Right lobe of liver (tissue), 6 donors: Measurements from ENCODE around the gene AHCYL2. TPM values are rescaled to one million over a fixed set of nuclear protein-coding genes. Genes with fewer than 3 reads are reported as not detected.

Source experiments
- ATAC-seq, 4 donors: fragments of 200-7000 bp; cut with Tn5 transposase; one replicate each; pipeline ENCODE4 v1.9.1; 2020; ENCODE audit warnings: mild to moderate bottlenecking in 4 of 4, moderate library complexity in 4 of 4
- DNase-seq, 3 donors: peaks; one replicate each; pipeline ENCODE4 v3.0.0-alpha.2; 2020
- H3K27ac ChIP-seq, 3 donors: fragments of 200-600 bp; one replicate each; pipeline ENCODE4 v1.8.0; 2022
- H3K27me3 ChIP-seq, 2 donors: fragments of 200-600 bp; one replicate each; pipeline ENCODE4 v1.8.0; 2022
- H3K36me3 ChIP-seq, 4 donors: fragments of 200-600 bp; sonication (generic) in 1 of 4; one replicate each; pipeline versions ENCODE4 v1.5.1 to v1.8.0; 2017 to 2022; ENCODE audit warnings: control low read depth in 1 of 4
- H3K4me1 ChIP-seq, 4 donors: fragments of 200-600 bp; sonication (generic) in 1 of 4; one replicate each; pipeline versions ENCODE4 v1.5.1 to v1.8.0; 2017 to 2022; ENCODE audit warnings: control low read depth in 1 of 4
- H3K4me3 ChIP-seq, 3 donors: fragments of 200-600 bp; one replicate each; pipeline ENCODE4 v1.8.0; 2022
- H3K9me3 ChIP-seq, 4 donors: fragments of 200-600 bp; sonication (generic) in 1 of 4; one replicate each; pipeline versions ENCODE4 v1.5.1 to v1.8.0; 2017 to 2022; ENCODE audit warnings: control low read depth in 1 of 4
- CTCF ChIP-seq, 4 donors: fragments of 200-600 bp in 3 of 4; fragments of 450-650 bp in 1 of 4; IDR thresholded peaks; one replicate each; pipeline versions ENCODE4 v1.5.1 to v1.8.0; 2016 to 2022; ENCODE audit warnings: antibody characterized with exemption in 4 of 4, mild to moderate bottlenecking in 2 of 4
- POLR2A ChIP-seq: fragments of 450-650 bp; IDR thresholded peaks from one replicate; pipeline ENCODE4 v1.6.1; 2017; ENCODE audit warnings: antibody characterized with exemption, mild to moderate bottlenecking
- WGBS: methylation state at CpG from one replicate; pipeline ENCODE4 v1.1.6; 2018; ENCODE audit warnings: low coverage, low lambda C conversion rate; ENCODE audit not compliant: insufficient coverage; ENCODE audit errors: missing lambda C conversion rate; 5-methylcytosine and 5-hydroxymethylcytosine counted together
- intact Hi-C, 2 donors: fragments of 100-400 bp; cut with DNase I; formaldehyde crosslinking; loops; one replicate each; pipeline versions ENCODE4 v1.11.2 to v1.14.1; 2022
- total RNA-seq, 6 experiments: library from RNA; depleted of rRNA in 2 of 6; stranded (reverse); fragments of >200 nt in 2 of 6; fragmentation: NEBNext Ultra II Directional in 3 of 6; extraction: Animal tissue kit (Norgen Biotek cat#: 25700) in 3 of 6; gene quantifications; one replicate each; pipeline versions ENCODE4 v1.1.0 to v1.2.4, GENCODE V29; 2016 to 2023
- donor health status: DM: no; HTN: yes; CAD: no.
- donor health status: DM: no; HTN: no; CAD: no.
- donor health status: DM: no; HTN: no; CAD: no.
- donor health status: DM: no; HTN: yes; CAD: no.
- donor health status: DM: no; HTN: yes; CAD: no.

The AHCYL2 gene
- total RNA-seq, 6 experiments from 2014 or later = 6.1 to 9.3 (median 8.0) TPM

DNA sequence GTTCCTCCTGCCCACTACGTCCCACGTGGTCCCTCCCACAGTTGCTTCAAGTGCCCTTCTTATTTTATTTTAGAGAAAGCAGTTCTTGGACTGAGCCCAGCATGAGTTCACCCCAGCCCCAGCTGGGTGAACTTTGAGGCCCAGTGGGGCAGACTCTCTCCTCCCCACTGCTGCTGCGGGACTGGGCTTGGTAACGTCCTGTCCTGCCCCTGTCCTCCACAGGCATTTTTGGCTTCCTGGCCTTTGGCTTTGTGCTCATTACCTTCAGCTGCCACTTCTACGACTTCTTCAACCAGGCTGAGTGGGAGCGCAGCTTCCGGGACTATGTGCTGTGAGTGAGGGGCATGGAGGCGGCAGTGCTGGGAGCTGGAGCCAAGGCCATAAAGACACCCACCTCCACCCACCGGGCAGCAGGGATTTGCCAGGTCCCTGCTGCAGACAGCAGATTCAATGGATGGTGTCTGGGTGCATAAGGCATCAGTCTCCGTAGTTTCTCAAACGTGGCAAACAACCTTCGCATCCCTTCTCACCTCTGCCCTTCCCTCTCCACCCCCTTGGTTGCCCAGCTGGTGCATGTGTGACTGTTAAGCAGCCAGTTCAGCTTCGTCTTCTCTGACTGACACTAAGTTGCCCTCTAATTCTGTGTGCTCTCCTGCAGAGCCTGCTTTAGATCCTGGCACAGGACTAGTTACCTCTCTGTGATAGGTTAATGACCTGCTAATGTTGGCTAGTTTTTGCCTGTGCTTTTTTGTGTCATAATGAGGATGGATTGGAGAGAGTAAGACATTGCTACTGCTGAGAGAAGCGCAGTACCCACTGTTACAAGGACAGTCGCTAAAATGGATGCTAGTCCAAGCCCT is 15.5 kb upstream of the AHCYL2 start:
- Histone ChIP-seq H3K4me3 (no peak overlapping the region), H3K9me3 (no peaks in the 10 kb centered on the region), H3K27ac (no peak overlapping the region), H3K36me3 (peaks cover 0 to 6% (median 3%) of the 10 kb centered on the region in 4 donors), H3K27me3 (no peaks in the 10 kb centered on the region), H3K4me1 (peaks cover 0 to 15% (median 5%) of the 10 kb centered on the region in 4 donors)
- TF ChIP-seq CTCF (IDR thresholded peaks at IDR 0.05) = no peak
- TF ChIP-seq POLR2A = no peak
- DNase-seq (peak in 1 of 3 donors; percentile 60), ATAC-seq (peak; percentile 25 to 56 (median 48))
- 28% methylated on average over 6 of the region's 15 CpGs for WGBS
- intact Hi-C loops = no loop called here

DNA sequence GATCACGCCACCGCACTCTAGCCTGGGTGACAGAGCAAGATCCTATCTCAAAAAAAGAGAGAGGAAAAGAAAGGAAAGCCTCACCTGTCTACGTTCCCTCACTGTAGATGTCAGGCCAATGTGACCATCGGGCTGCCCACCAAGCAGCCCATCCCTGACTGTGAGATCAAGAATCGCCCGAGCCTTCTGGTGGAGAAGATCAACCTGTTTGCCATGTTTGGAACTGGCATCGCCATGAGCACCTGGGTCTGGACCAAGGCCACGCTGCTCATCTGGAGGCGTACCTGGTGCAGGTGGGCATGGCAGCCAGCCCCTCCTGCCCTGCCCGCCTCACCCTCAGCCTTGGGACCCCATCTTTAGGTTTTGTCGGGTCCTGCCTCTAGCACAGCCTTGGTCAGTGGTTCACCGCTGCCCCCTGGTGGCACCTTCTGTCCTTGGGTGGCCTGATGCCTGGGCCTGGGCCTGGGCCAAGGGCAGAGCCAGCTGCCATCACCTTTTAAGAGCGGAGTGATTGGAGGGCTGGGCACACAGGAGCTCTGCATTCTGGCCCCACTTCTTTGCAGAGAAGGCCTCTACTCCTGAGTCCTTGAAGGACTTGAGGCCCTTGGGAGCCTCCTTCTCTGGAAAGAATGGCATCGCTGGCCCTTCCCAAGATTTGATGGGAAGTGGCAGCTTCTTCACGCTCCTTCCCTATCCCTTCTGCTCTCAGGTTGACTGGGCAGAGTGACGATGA is 14.4 kb upstream of the AHCYL2 start:
- Histone ChIP-seq H3K36me3 (peaks cover 0 to 6% (median 3%) of the 10 kb centered on the region in 4 donors), H3K27me3 (no peaks in the 10 kb centered on the region), H3K4me3 (no peak overlapping the region), H3K4me1 (peaks cover 0 to 15% (median 5%) of the 10 kb centered on the region in 4 donors), H3K9me3 (no peaks in the 10 kb centered on the region), H3K27ac (no peak overlapping the region)
- peak; percentile 74 to 89 (median 81) for ATAC-seq
- DNase-seq = peak; percentile 83 to 86 (median 84)
- WGBS = 33% methylated on average over 4 of the region's 16 CpGs
- TF ChIP-seq CTCF (IDR thresholded peaks at IDR 0.05) = peak; percentile 91 to 95 (median 92)
- TF ChIP-seq POLR2A = no peak
- intact Hi-C loops = loop anchor here (5.0 to 10.0 kb wide), 2 partner anchors 48 to 84 kb away; no protein-coding TSS in a partner anchor

GRCh38 chr7:129210989-129211312 is 13.9 kb upstream of the AHCYL2 start:
- ATAC-seq (no peak), DNase-seq (no peak)
- Histone ChIP-seq H3K36me3 (peaks cover 0 to 6% (median 3%) of the 10 kb centered on the region in 4 donors), H3K27ac (no peak overlapping the region), H3K27me3 (no peaks in the 10 kb centered on the region), H3K9me3 (no peaks in the 10 kb centered on the region), H3K4me1 (peaks cover 0 to 15% (median 5%) of the 10 kb centered on the region in 4 donors), H3K4me3 (no peak overlapping the region)
- 97% methylated on average over 5 of the region's 14 CpGs for WGBS
- intact Hi-C loops = loop anchor here (5.0 to 10.0 kb wide), 2 partner anchors 49 to 84 kb away; no protein-coding TSS in a partner anchor
- no peak for TF ChIP-seq CTCF (IDR thresholded peaks at IDR 0.05)
- TF ChIP-seq POLR2A = no peak

DNA sequence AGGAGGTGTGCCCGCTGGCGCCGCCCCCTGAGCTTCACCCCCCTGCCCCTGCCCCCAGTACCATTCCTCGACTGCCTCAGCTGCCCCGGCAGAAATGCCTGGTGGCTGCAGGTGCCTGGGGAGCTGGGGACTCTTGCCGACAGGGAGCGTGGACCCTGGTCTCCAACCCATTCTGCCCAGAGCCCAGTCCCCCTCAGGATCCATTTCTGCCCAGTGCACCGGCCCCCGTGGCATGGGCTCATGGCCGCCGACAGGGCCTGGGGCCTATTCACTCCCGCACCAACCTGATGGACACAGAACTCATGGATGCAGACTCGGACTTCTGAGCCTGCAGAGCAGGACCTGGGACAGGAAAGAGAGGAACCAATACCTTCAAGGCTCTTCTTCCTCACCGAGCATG is 12.7 kb upstream of the AHCYL2 start:
- no peak for ATAC-seq
- Histone ChIP-seq H3K4me3 (no peak overlapping the region), H3K9me3 (no peaks in the 10 kb centered on the region), H3K27ac (no peak overlapping the region), H3K27me3 (no peaks in the 10 kb centered on the region), H3K4me1 (peaks cover 0 to 15% (median 6%) of the 10 kb centered on the region in 4 donors), H3K36me3 (peaks cover 0 to 6% (median 3%) of the 10 kb centered on the region in 4 donors)
- no peak for DNase-seq
- intact Hi-C loops = loop anchor here (5.0 to 10.0 kb wide), 2 partner anchors 50 to 83 kb away; no protein-coding TSS in a partner anchor
- 78% methylated on average over 4 of the region's 14 CpGs for WGBS
- no peak for TF ChIP-seq CTCF (IDR thresholded peaks at IDR 0.05)
- TF ChIP-seq POLR2A = no peak
